Neural cell (in vitro differentiated cells): Measurements from ENCODE around the gene ADGRB3. TPM values are rescaled to one million over a fixed set of nuclear protein-coding genes. Genes with fewer than 3 reads are reported as not detected.

Experiments used
- H2AFZ ChIP-seq: fragments of 200-600, 300-800 bp; sonication (generic), shearing (Covaris generic); 2 replicates; pipeline ENCODE4 v1.6.0; 2014; ENCODE audit warnings: low read depth, mild to moderate bottlenecking, antibody characterized with exemption, low read length, moderate library complexity
- H3F3A ChIP-seq: fragments of 200-600 bp; shearing (Covaris generic); 2 replicates; pipeline ENCODE4 v1.6.1; 2016; ENCODE audit warnings: mild to moderate bottlenecking, moderate library complexity, mixed read lengths, antibody characterized with exemption, low read length; ENCODE audit not compliant: insufficient read depth, poor library complexity, severe bottlenecking
- H3K27ac ChIP-seq: fragments of 200-600, 300-800 bp; sonication (generic), shearing (Covaris generic); 2 replicates; pipeline ENCODE4 v1.5.1; 2014; ENCODE audit warnings: mild to moderate bottlenecking, low read length, moderate library complexity
- H3K27me3 ChIP-seq: fragments of 300-800, 200-600 bp; sonication (generic), shearing (Covaris generic); 2 replicates; pipeline ENCODE4 v1.6.0; 2014; ENCODE audit warnings: mild to moderate bottlenecking, low read depth, low read length, moderate library complexity; ENCODE audit not compliant: insufficient read depth
- H3K36me3 ChIP-seq: fragments of 300-800, 200-600 bp; sonication (generic), shearing (Covaris generic); 2 replicates; pipeline ENCODE4 v1.5.1; 2014; ENCODE audit warnings: mild to moderate bottlenecking, antibody characterized with exemption, low read length, moderate library complexity; ENCODE audit not compliant: insufficient read depth
- H3K4me2 ChIP-seq: fragments of 300-800, 200-600 bp; sonication (generic), shearing (Covaris generic); 2 replicates; pipeline ENCODE4 v1.6.0; 2014; ENCODE audit warnings: mild to moderate bottlenecking, low read length
- H3K4me3 ChIP-seq: fragments of 300-800, 200-600 bp; sonication (generic), shearing (Covaris generic); 2 replicates; pipeline ENCODE4 v1.5.1; 2014; ENCODE audit warnings: mild to moderate bottlenecking, low read length, moderate library complexity
- H3K79me2 ChIP-seq: fragments of 200-600 bp; shearing (Covaris generic); replicated peaks from 2 replicates; pipeline ENCODE4 v1.6.0; 2014; ENCODE audit warnings: mild to moderate bottlenecking, low read length, moderate library complexity; ENCODE audit not compliant: insufficient read depth
- H3K9ac ChIP-seq: fragments of 300-800, 200-600 bp; sonication (generic), shearing (Covaris generic); 2 replicates; pipeline ENCODE4 v1.6.1; 2016; ENCODE audit warnings: mild to moderate bottlenecking, low read length, mixed read lengths
- H3K9me2 ChIP-seq: fragments of 200-600 bp; shearing (Covaris generic); 2 replicates; pipeline ENCODE4 v1.6.1; 2016; ENCODE audit warnings: mild to moderate bottlenecking, low read length, mixed read lengths; ENCODE audit not compliant: insufficient read depth
- H3K9me3 ChIP-seq: fragments of 200-600, 300-800 bp; sonication (generic), shearing (Covaris generic); 2 replicates; pipeline ENCODE4 v1.6.1; 2016; ENCODE audit warnings: mild to moderate bottlenecking, mixed run types, low read length, moderate library complexity, mixed read lengths
- H4K20me1 ChIP-seq: fragments of 200-600 bp; shearing (Covaris generic); 2 replicates; pipeline ENCODE4 v1.6.1; 2016; ENCODE audit warnings: mild to moderate bottlenecking, mixed run types; ENCODE audit not compliant: insufficient read depth
- EP300 ChIP-seq: fragments of 450-650 bp; conservative IDR thresholded peaks from 2 replicates; pipeline ENCODE4 v1.6.1; 2014; ENCODE audit warnings: antibody characterized with exemption, mild to moderate bottlenecking, moderate library complexity; ENCODE audit not compliant: poor library complexity, severe bottlenecking
- EZH2 ChIP-seq: fragments of 200-600, 300-800 bp; shearing (Covaris generic), sonication (generic); IDR thresholded peaks from 2 replicates; pipeline ENCODE4 v1.6.1; 2014; ENCODE audit warnings: antibody characterized with exemption, low read length, borderline replicate concordance, mild to moderate bottlenecking; ENCODE audit not compliant: insufficient read depth, poor library complexity, severe bottlenecking
- MXI1 ChIP-seq: fragments of 450-650 bp; conservative IDR thresholded peaks from 2 replicates; pipeline ENCODE4 v1.6.1; 2014; ENCODE audit warnings: antibody characterized with exemption, mild to moderate bottlenecking; ENCODE audit not compliant: poor library complexity, severe bottlenecking
- POLR2AphosphoS5 ChIP-seq: IDR thresholded peaks from 2 replicates; pipeline ENCODE4 v1.6.1; 2012
- RAD21 ChIP-seq: fragments of 450-650 bp; conservative IDR thresholded peaks from 2 replicates; pipeline ENCODE4 v1.6.1; 2014; ENCODE audit warnings: antibody characterized with exemption, mild to moderate bottlenecking, moderate library complexity
- SMC3 ChIP-seq: fragments of 450-650 bp; conservative IDR thresholded peaks from 2 replicates; pipeline ENCODE4 v1.6.1; 2014; ENCODE audit warnings: antibody characterized with exemption, mild to moderate bottlenecking, moderate library complexity; ENCODE audit not compliant: poor library complexity
- TAF1 ChIP-seq: IDR thresholded peaks from 2 replicates; pipeline ENCODE4 v1.6.1; 2012; ENCODE audit warnings: low read depth
- polyA plus RNA-seq: library from polyadenylated mRNA; depleted of rRNA; stranded (reverse); fragments of >200 nt; gene quantifications from 2 replicates; pipeline ENCODE4 v1.2.3, GENCODE V29; 2014
- TF ChIP-seq, protein P1 (sequence below): fragments of 450-650 bp; IDR thresholded peaks from 2 replicates; pipeline ENCODE4 v1.5.1; 2014; ENCODE audit warnings: antibody characterized with exemption, mild to moderate bottlenecking, moderate library complexity; ENCODE audit not compliant: poor library complexity, severe bottlenecking
- TF ChIP-seq, protein P2 (sequence below): IDR thresholded peaks from 2 replicates; pipeline ENCODE4 v1.6.1; 2012; ENCODE audit warnings: borderline replicate concordance

Gene ADGRB3
- polyA plus RNA-seq, 1 donor from 2014 or later = 66.5 TPM

GRCh38 chr6:68658338-68658737, 23.3 kb downstream of the ADGRB3 start:
- TF ChIP-seq POLR2AphosphoS5 (no peak), MXI1 (no peak), TAF1 (no peak), SMC3 (no peak), RAD21 (no peak), EP300 (no peak)
- TF ChIP-seq, protein P1, sequence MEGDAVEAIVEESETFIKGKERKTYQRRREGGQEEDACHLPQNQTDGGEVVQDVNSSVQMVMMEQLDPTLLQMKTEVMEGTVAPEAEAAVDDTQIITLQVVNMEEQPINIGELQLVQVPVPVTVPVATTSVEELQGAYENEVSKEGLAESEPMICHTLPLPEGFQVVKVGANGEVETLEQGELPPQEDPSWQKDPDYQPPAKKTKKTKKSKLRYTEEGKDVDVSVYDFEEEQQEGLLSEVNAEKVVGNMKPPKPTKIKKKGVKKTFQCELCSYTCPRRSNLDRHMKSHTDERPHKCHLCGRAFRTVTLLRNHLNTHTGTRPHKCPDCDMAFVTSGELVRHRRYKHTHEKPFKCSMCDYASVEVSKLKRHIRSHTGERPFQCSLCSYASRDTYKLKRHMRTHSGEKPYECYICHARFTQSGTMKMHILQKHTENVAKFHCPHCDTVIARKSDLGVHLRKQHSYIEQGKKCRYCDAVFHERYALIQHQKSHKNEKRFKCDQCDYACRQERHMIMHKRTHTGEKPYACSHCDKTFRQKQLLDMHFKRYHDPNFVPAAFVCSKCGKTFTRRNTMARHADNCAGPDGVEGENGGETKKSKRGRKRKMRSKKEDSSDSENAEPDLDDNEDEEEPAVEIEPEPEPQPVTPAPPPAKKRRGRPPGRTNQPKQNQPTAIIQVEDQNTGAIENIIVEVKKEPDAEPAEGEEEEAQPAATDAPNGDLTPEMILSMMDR = no peak
- H3K4me3 ChIP-seq = no peak overlapping the region
- H3F3A ChIP-seq = no peaks in the 10 kb centered on the region
- peaks cover 9% of the 10 kb centered on the region for H3K79me2 ChIP-seq
- no peaks in the 10 kb centered on the region for H3K27me3 ChIP-seq
- no peaks in the 10 kb centered on the region for H3K9me2 ChIP-seq
- H3K9ac ChIP-seq = no peak overlapping the region
- H3K4me2 ChIP-seq = no peak overlapping the region
- no peak overlapping the region for H2AFZ ChIP-seq
- no peak overlapping the region for H3K27ac ChIP-seq
- H4K20me1 ChIP-seq = no peaks in the 10 kb centered on the region
- H3K9me3 ChIP-seq = no peaks in the 10 kb centered on the region
- H3K36me3 ChIP-seq = no peaks in the 10 kb centered on the region

DNA sequence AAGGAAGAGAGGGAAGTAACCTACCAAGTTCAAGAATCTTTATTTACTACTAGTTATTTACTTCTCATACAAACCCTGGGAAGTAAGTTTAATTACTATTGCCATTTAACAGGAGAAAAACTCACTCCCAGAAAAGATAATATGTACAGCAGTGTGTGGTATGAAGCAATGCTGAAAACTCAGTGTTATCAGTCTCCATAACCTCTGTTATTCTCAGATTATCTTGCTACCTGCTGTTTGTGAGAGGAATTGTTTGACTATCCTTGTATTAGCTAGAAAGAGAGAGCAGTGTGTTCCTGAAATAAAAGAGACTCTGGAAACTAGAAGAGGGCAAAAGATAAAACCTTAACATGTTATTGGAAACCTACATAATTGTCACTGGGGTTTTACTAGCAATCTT, 38.2 kb downstream of the ADGRB3 start:
- no peaks in the 10 kb centered on the region for H3F3A ChIP-seq
- H3K27me3 ChIP-seq = no peaks in the 10 kb centered on the region
- no peaks in the 10 kb centered on the region for H4K20me1 ChIP-seq
- no peak overlapping the region for H3K27ac ChIP-seq
- peaks cover under 1% of the 10 kb centered on the region for H3K79me2 ChIP-seq
- H3K9me3 ChIP-seq = no peaks in the 10 kb centered on the region
- no peak overlapping the region for H3K4me3 ChIP-seq
- H3K4me2 ChIP-seq = no peak overlapping the region
- H2AFZ ChIP-seq = no peak overlapping the region
- no peaks in the 10 kb centered on the region for H3K9me2 ChIP-seq
- TF ChIP-seq RAD21 = no peak
- no peak for TF ChIP-seq TAF1
- TF ChIP-seq POLR2AphosphoS5 = peak; percentile 50
- TF ChIP-seq, protein P1 = no peak
- TF ChIP-seq SMC3 = no peak
- TF ChIP-seq EZH2 = no peak
- no peaks in the 10 kb centered on the region for H3K36me3 ChIP-seq
- no peak overlapping the region for H3K9ac ChIP-seq

GRCh38 chr6:68675548-68675947, 40.5 kb downstream of the ADGRB3 start:
- Histone ChIP-seq H3K4me2 (no peak overlapping the region), H3K9me2 (no peaks in the 10 kb centered on the region), H2AFZ (no peak overlapping the region), H3K27me3 (no peaks in the 10 kb centered on the region), H3K4me3 (no peak overlapping the region), H3K9me3 (no peaks in the 10 kb centered on the region), H3K36me3 (no peaks in the 10 kb centered on the region), H3K79me2 (peaks cover 3% of the 10 kb centered on the region), H3K9ac (no peak overlapping the region), H3F3A (no peaks in the 10 kb centered on the region), H4K20me1 (no peaks in the 10 kb centered on the region), H3K27ac (no peak overlapping the region)
- TF ChIP-seq EP300 = no peak
- no peak for TF ChIP-seq POLR2AphosphoS5
- TF ChIP-seq, protein P1 = no peak
- TF ChIP-seq, protein P2, sequence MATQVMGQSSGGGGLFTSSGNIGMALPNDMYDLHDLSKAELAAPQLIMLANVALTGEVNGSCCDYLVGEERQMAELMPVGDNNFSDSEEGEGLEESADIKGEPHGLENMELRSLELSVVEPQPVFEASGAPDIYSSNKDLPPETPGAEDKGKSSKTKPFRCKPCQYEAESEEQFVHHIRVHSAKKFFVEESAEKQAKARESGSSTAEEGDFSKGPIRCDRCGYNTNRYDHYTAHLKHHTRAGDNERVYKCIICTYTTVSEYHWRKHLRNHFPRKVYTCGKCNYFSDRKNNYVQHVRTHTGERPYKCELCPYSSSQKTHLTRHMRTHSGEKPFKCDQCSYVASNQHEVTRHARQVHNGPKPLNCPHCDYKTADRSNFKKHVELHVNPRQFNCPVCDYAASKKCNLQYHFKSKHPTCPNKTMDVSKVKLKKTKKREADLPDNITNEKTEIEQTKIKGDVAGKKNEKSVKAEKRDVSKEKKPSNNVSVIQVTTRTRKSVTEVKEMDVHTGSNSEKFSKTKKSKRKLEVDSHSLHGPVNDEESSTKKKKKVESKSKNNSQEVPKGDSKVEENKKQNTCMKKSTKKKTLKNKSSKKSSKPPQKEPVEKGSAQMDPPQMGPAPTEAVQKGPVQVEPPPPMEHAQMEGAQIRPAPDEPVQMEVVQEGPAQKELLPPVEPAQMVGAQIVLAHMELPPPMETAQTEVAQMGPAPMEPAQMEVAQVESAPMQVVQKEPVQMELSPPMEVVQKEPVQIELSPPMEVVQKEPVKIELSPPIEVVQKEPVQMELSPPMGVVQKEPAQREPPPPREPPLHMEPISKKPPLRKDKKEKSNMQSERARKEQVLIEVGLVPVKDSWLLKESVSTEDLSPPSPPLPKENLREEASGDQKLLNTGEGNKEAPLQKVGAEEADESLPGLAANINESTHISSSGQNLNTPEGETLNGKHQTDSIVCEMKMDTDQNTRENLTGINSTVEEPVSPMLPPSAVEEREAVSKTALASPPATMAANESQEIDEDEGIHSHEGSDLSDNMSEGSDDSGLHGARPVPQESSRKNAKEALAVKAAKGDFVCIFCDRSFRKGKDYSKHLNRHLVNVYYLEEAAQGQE = no peak
- TF ChIP-seq MXI1 = no peak
- TF ChIP-seq TAF1 = no peak
- TF ChIP-seq RAD21 = no peak
- TF ChIP-seq EZH2 = no peak
- TF ChIP-seq SMC3 = no peak
